ENCODE data around the gene IRGQ.

IRGQ gene

GRCh38 chr19:43634872-43635560 lies 39.1 kb upstream of the IRGQ start:
- CTCF ChIA-PET, result no interaction called here
- no peak for DNase-seq (ENCODE audit: extremely low spot score)
- no peak for TF ChIP-seq ELF4 (IDR thresholded peaks at IDR 0.05)
- TF ChIP-seq FOXA1 (IDR thresholded peaks at IDR 0.05), result no peak
- no peak for TF ChIP-seq L3MBTL2 (conservative IDR thresholded peaks at IDR 0.05)
- TF ChIP-seq ARNT (IDR thresholded peaks at IDR 0.05), result no peak
- no peak for TF ChIP-seq SUZ12 (IDR thresholded peaks at IDR 0.05)
- TF ChIP-seq LEF1 (IDR thresholded peaks at IDR 0.05; ENCODE audit: borderline replicate concordance), result no peak
- TF ChIP-seq PKNOX1 (IDR thresholded peaks at IDR 0.05), result no peak
- TF ChIP-seq NFRKB (IDR thresholded peaks at IDR 0.05), result no peak
- no peak for TF ChIP-seq SP1 (IDR thresholded peaks at IDR 0.05)
- TF ChIP-seq FOXK2 (IDR thresholded peaks at IDR 0.05), result no peak
- no peak for TF ChIP-seq FOXM1 (IDR thresholded peaks at IDR 0.05; ENCODE audit: borderline replicate concordance)
- no peak for TF ChIP-seq TARDBP (IDR thresholded peaks at IDR 0.05)
- TF ChIP-seq ZNF384 (IDR thresholded peaks at IDR 0.05), result no peak
- TF ChIP-seq BHLHE40 (IDR thresholded peaks at IDR 0.05; ENCODE audit: borderline replicate concordance), result no peak
- TF ChIP-seq CTBP1 (IDR thresholded peaks at IDR 0.05; ENCODE audit: borderline replicate concordance), result no peak
- no peak for TF ChIP-seq HDGF (IDR thresholded peaks at IDR 0.05; ENCODE audit: borderline replicate concordance)
- POLR2A ChIA-PET, result no interaction called here

- POLR2A ChIA-PET, result no interaction called here
- CTCF ChIA-PET, result no interaction called here
- DNase-seq (ENCODE audit: extremely low spot score), result no peak
- TF ChIP-seq ARNT (IDR thresholded peaks at IDR 0.05), result no peak
- TF ChIP-seq NFRKB (IDR thresholded peaks at IDR 0.05), result no peak
- TF ChIP-seq BHLHE40 (IDR thresholded peaks at IDR 0.05; ENCODE audit: borderline replicate concordance), result no peak
- no peak for TF ChIP-seq FOXM1 (IDR thresholded peaks at IDR 0.05; ENCODE audit: borderline replicate concordance)
- no peak for TF ChIP-seq ZNF384 (IDR thresholded peaks at IDR 0.05)
These were observed 38.6 kb upstream of the IRGQ start for GRCh38 chr19:43634506-43634871.

- no peak for TF ChIP-seq PKNOX1 (IDR thresholded peaks at IDR 0.05)
- no peak for TF ChIP-seq FOXK2 (IDR thresholded peaks at IDR 0.05)
- no peak for TF ChIP-seq HDGF (IDR thresholded peaks at IDR 0.05; ENCODE audit: borderline replicate concordance)
- TF ChIP-seq BHLHE40 (IDR thresholded peaks at IDR 0.05; ENCODE audit: borderline replicate concordance), result no peak
- TF ChIP-seq TARDBP (IDR thresholded peaks at IDR 0.05), result no peak
- no peak for TF ChIP-seq ZNF384 (IDR thresholded peaks at IDR 0.05)
- TF ChIP-seq SUZ12 (IDR thresholded peaks at IDR 0.05), result no peak
- TF ChIP-seq CTBP1 (IDR thresholded peaks at IDR 0.05; ENCODE audit: borderline replicate concordance), result no peak
- no peak for TF ChIP-seq SP1 (IDR thresholded peaks at IDR 0.05)
- no peak for TF ChIP-seq FOXM1 (IDR thresholded peaks at IDR 0.05; ENCODE audit: borderline replicate concordance)
- TF ChIP-seq ARNT (IDR thresholded peaks at IDR 0.05), result no peak
- TF ChIP-seq ELF4 (IDR thresholded peaks at IDR 0.05), result no peak
- TF ChIP-seq NFRKB (IDR thresholded peaks at IDR 0.05), result no peak
- TF ChIP-seq LEF1 (IDR thresholded peaks at IDR 0.05; ENCODE audit: borderline replicate concordance), result no peak
- TF ChIP-seq L3MBTL2 (conservative IDR thresholded peaks at IDR 0.05), result no peak
- no peak for TF ChIP-seq FOXA1 (IDR thresholded peaks at IDR 0.05)
- no peak for DNase-seq (ENCODE audit: extremely low spot score)
- POLR2A ChIA-PET, result no interaction called here
- CTCF ChIA-PET, result no interaction called here
These were observed 38.1 kb upstream of the IRGQ start for GRCh38 chr19:43634068-43634467.

GRCh38 chr19:43633520-43633919 lies 37.6 kb upstream of the IRGQ start:
- DNase-seq (ENCODE audit: extremely low spot score), result no peak
- POLR2A ChIA-PET, result no interaction called here
- CTCF ChIA-PET, result no interaction called here
- TF ChIP-seq L3MBTL2 (conservative IDR thresholded peaks at IDR 0.05), result no peak
- TF ChIP-seq BHLHE40 (IDR thresholded peaks at IDR 0.05; ENCODE audit: borderline replicate concordance), result no peak
- no peak for TF ChIP-seq ELF4 (IDR thresholded peaks at IDR 0.05)
- no peak for TF ChIP-seq FOXK2 (IDR thresholded peaks at IDR 0.05)

- TF ChIP-seq PKNOX1 (IDR thresholded peaks at IDR 0.05), result no peak
- no peak for TF ChIP-seq L3MBTL2 (conservative IDR thresholded peaks at IDR 0.05)
- no peak for TF ChIP-seq NFRKB (IDR thresholded peaks at IDR 0.05)
- TF ChIP-seq CTBP1 (IDR thresholded peaks at IDR 0.05; ENCODE audit: borderline replicate concordance), result no peak
- no peak for TF ChIP-seq LEF1 (IDR thresholded peaks at IDR 0.05; ENCODE audit: borderline replicate concordance)
- TF ChIP-seq BHLHE40 (IDR thresholded peaks at IDR 0.05; ENCODE audit: borderline replicate concordance), result no peak
- TF ChIP-seq FOXM1 (IDR thresholded peaks at IDR 0.05; ENCODE audit: borderline replicate concordance), result no peak
- no peak for TF ChIP-seq ARNT (IDR thresholded peaks at IDR 0.05)
- TF ChIP-seq HDGF (IDR thresholded peaks at IDR 0.05; ENCODE audit: borderline replicate concordance), result no peak
- no peak for TF ChIP-seq ZNF384 (IDR thresholded peaks at IDR 0.05)
- no peak for TF ChIP-seq FOXA1 (IDR thresholded peaks at IDR 0.05)
- no peak for TF ChIP-seq ELF4 (IDR thresholded peaks at IDR 0.05)
- no peak for TF ChIP-seq FOXK2 (IDR thresholded peaks at IDR 0.05)
- TF ChIP-seq SP1 (IDR thresholded peaks at IDR 0.05), result no peak
- TF ChIP-seq SUZ12 (IDR thresholded peaks at IDR 0.05), result no peak
- CTCF ChIA-PET, result no interaction called here
- POLR2A ChIA-PET, result no interaction called here
- DNase-seq (ENCODE audit: extremely low spot score), result no peak
These were observed 35.6 kb upstream of the IRGQ start for GRCh38 chr19:43631491-43631890.

- DNase-seq (ENCODE audit: extremely low spot score), result no peak
- ChIA-PET CTCF (no interaction called here), POLR2A (no interaction called here)
- no peak for TF ChIP-seq CTBP1 (IDR thresholded peaks at IDR 0.05; ENCODE audit: borderline replicate concordance)
- no peak for TF ChIP-seq LEF1 (IDR thresholded peaks at IDR 0.05; ENCODE audit: borderline replicate concordance)
- TF ChIP-seq PKNOX1 (IDR thresholded peaks at IDR 0.05), result no peak
- TF ChIP-seq FOXK2 (IDR thresholded peaks at IDR 0.05), result no peak
- no peak for TF ChIP-seq ZNF384 (IDR thresholded peaks at IDR 0.05)
- TF ChIP-seq HDGF (IDR thresholded peaks at IDR 0.05; ENCODE audit: borderline replicate concordance), result no peak
- TF ChIP-seq NFRKB (IDR thresholded peaks at IDR 0.05), result no peak
- TF ChIP-seq ARNT (IDR thresholded peaks at IDR 0.05), result no peak
- no peak for TF ChIP-seq FOXA1 (IDR thresholded peaks at IDR 0.05)
- TF ChIP-seq BHLHE40 (IDR thresholded peaks at IDR 0.05; ENCODE audit: borderline replicate concordance), result no peak
- no peak for TF ChIP-seq SP1 (IDR thresholded peaks at IDR 0.05)
- TF ChIP-seq L3MBTL2 (conservative IDR thresholded peaks at IDR 0.05), result no peak
- TF ChIP-seq ELF4 (IDR thresholded peaks at IDR 0.05), result no peak
- TF ChIP-seq TARDBP (IDR thresholded peaks at IDR 0.05), result no peak
- TF ChIP-seq SUZ12 (IDR thresholded peaks at IDR 0.05), result no peak
- no peak for TF ChIP-seq FOXM1 (IDR thresholded peaks at IDR 0.05; ENCODE audit: borderline replicate concordance)
These were observed 32.9 kb upstream of the IRGQ start for GRCh38 chr19:43628646-43629326.

Measured in HEK293T (cell line).